Endothelial cell of umbilical vein (primary cell): ENCODE data around the gene MAGOHB. TPM values are rescaled to one million over a fixed set of nuclear protein-coding genes. Genes with fewer than 3 reads are reported as not detected.
A peak's percentile ranks its signal among the peaks of the same experiment; 100 is the strongest.

Experiments used
- Bru-seq: library from RNA; stranded (reverse); fragments of 400-500 nt; gene quantifications from one replicate; lab custom pipeline; 2021; lab: Mats Ljungman, UMichigan
- BruChase-seq, 2 experiments: library from RNA; stranded (reverse); fragments of 400-500 nt; gene quantifications; one replicate each; lab custom pipeline; 2021; lab: Mats Ljungman, UMichigan
- BruUV-seq: library from RNA; stranded (reverse); fragments of 400-500 nt; replicated peaks from 2 replicates; lab custom pipeline; 2021; lab: Mats Ljungman, UMichigan
- CTCF ChIA-PET: fragments of 300-600, 350-600 bp; sonication (Branson Sonifier 250); formaldehyde crosslinking; loops from one replicate; lab custom pipeline; 2021; ENCODE audit warnings: antibody characterized with exemption, inconsistent platforms; lab: Charles Lee
- POLR2A ChIA-PET: fragments of 300-600, 350-600 bp; sonication (Branson Sonifier 250); formaldehyde crosslinking; loops from one replicate; lab custom pipeline; 2021; ENCODE audit warnings: antibody characterized with exemption, inconsistent platforms; lab: Charles Lee
- DNase-seq: peaks from one replicate; pipeline ENCODE4 v3.0.0-alpha.2; 2011; ENCODE audit warnings: low read depth, low spot score
- FAIRE-seq: peaks from 2 replicates; lab custom pipeline; 2011; peaks lifted over from hg19 to GRCh38; lab: Jason Lieb, UNC
- H2AFZ ChIP-seq: 2 replicates; pipeline ENCODE4 v1.6.0; 2012; ENCODE audit warnings: low read depth, low read length, control low read depth, inconsistent platforms
- H3K27ac ChIP-seq: 2 replicates; pipeline ENCODE4 v1.5.1; 2011; ENCODE audit warnings: low read depth, mild to moderate bottlenecking, control low read depth, low read length, moderate library complexity; ENCODE audit not compliant: insufficient read depth
- H3K27me3 ChIP-seq, 2 experiments: 2 replicates each; pipeline versions ENCODE4 v1.6.0 to v1.6.1; 2011; ENCODE audit warnings: low read length in 2 of 2, mixed read lengths in 1 of 2; ENCODE audit not compliant: control insufficient read depth in 2 of 2, insufficient read depth in 2 of 2
- H3K36me3 ChIP-seq, 2 experiments: 2 replicates in 1 of 2; 3 replicates in 1 of 2; pipeline ENCODE4 v1.5.1; 2011; ENCODE audit warnings: low read length in 2 of 2, mild to moderate bottlenecking in 1 of 2, moderate library complexity in 1 of 2; ENCODE audit not compliant: control insufficient read depth in 2 of 2, insufficient read depth in 2 of 2; ENCODE audit errors: extremely low read depth in 1 of 2
- H3K4me1 ChIP-seq: 3 replicates; pipeline ENCODE4 v1.5.1; 2011; ENCODE audit warnings: mild to moderate bottlenecking, low read length; ENCODE audit not compliant: control insufficient read depth, insufficient read depth; ENCODE audit errors: extremely low read depth
- H3K4me2 ChIP-seq: 2 replicates; pipeline ENCODE4 v1.6.1; 2011; ENCODE audit warnings: low read length, control low read depth, mixed read lengths; ENCODE audit not compliant: insufficient read depth
- H3K4me3 ChIP-seq, 3 experiments: fragments of 200-600 bp in 1 of 3; sonication (generic), shearing (Covaris generic) in 1 of 3; replicated peaks in 1 of 3; 2 replicates each; pipeline ENCODE4 v1.5.1; 2011 to 2016; ENCODE audit warnings: control low read depth in 3 of 3, low read length in 3 of 3, mild to moderate bottlenecking in 2 of 3, inconsistent platforms in 1 of 3, low read depth in 1 of 3, moderate library complexity in 1 of 3; ENCODE audit not compliant: insufficient read depth in 1 of 3
- H3K79me2 ChIP-seq: 2 replicates; pipeline ENCODE4 v1.6.0; 2012; ENCODE audit warnings: low read length, inconsistent platforms; ENCODE audit not compliant: control insufficient read depth, insufficient read depth
- H3K9ac ChIP-seq: replicated peaks from 2 replicates; pipeline ENCODE3; 2011; ENCODE audit warnings: low read length, control low read depth; ENCODE audit not compliant: insufficient read depth; ENCODE audit errors: extremely low read depth
- H3K9me1 ChIP-seq: replicated peaks from 3 replicates; pipeline ENCODE4 v1.6.0; 2011; ENCODE audit warnings: mild to moderate bottlenecking, low read length; ENCODE audit not compliant: control insufficient read depth, insufficient read depth; ENCODE audit errors: extremely low read depth
- H3K9me3 ChIP-seq: replicated peaks from 2 replicates; pipeline ENCODE4 v1.5.1; 2012; ENCODE audit warnings: low read length, inconsistent platforms; ENCODE audit not compliant: control insufficient read depth, insufficient read depth
- H4K20me1 ChIP-seq: replicated peaks from 2 replicates; pipeline ENCODE3; 2011; ENCODE audit warnings: mild to moderate bottlenecking, low read length; ENCODE audit not compliant: control insufficient read depth, insufficient read depth; ENCODE audit errors: extremely low read depth
- CTCF ChIP-seq, 2 donors: IDR thresholded peaks; 1 replicate in 1 of 2; 2 replicates in 1 of 2; pipeline ENCODE4 v1.5.1; 2011; ENCODE audit warnings: low read length in 2 of 2, mild to moderate bottlenecking in 2 of 2, moderate library complexity in 2 of 2, control low read depth in 1 of 2, inconsistent platforms in 1 of 2, low read depth in 1 of 2; ENCODE audit not compliant: insufficient read depth in 1 of 2; ENCODE audit errors: extremely low read depth in 1 of 2
- GATA2 ChIP-seq: IDR thresholded peaks from 2 replicates; pipeline ENCODE4 v1.7.0; 2011; ENCODE audit warnings: low read depth, mild to moderate bottlenecking, moderate library complexity, mixed read lengths, low read length; ENCODE audit not compliant: insufficient read length, insufficient read depth
- JUN ChIP-seq: IDR thresholded peaks from 2 replicates; pipeline ENCODE4 v1.6.1; 2011; ENCODE audit warnings: borderline replicate concordance, low read depth; ENCODE audit not compliant: insufficient read length, insufficient read depth
- MAX ChIP-seq: IDR thresholded peaks from 2 replicates; pipeline ENCODE4 v1.6.1; 2011; ENCODE audit not compliant: insufficient read depth, insufficient read length
- MYC ChIP-seq: IDR thresholded peaks from one replicate; pipeline ENCODE4 v1.6.1; 2011; ENCODE audit warnings: mild to moderate bottlenecking, low read depth, low read length
- POLR2A ChIP-seq: IDR thresholded peaks from 2 replicates; pipeline ENCODE4 v1.6.1; 2012; ENCODE audit warnings: low read depth, mild to moderate bottlenecking, control low read depth, low read length
- POLR2AphosphoS5 ChIP-seq: IDR thresholded peaks from 2 replicates; pipeline ENCODE4 v1.6.1; 2012; ENCODE audit warnings: low read depth, mild to moderate bottlenecking, control low read depth, low read length, moderate library complexity; ENCODE audit not compliant: insufficient read depth
- dilution Hi-C: fragments of 300-500 bp; cut with MboI; formaldehyde crosslinking; loops from one replicate; pipeline ENCODE4 v1.15.0; 2019; ENCODE audit warnings: low sequenced_read_pairs; ENCODE audit not compliant: extremely low pct_ligation_motif_present
- intact Hi-C: fragments of 100-400 bp; cut with micrococcal nuclease; formaldehyde crosslinking; loops from one replicate; pipeline ENCODE4 v1.10.0; 2022
- long read RNA-seq: library from polyadenylated mRNA; stranded (forward); transcript quantifications from one replicate; pipeline ENCODE4 v2.0.0, GENCODE V29; 2021
- polyA minus RNA-seq, 3 experiments: library from RNA; depleted of rRNA, polyadenylated mRNA; stranded (reverse); fragments of >200 nt; gene quantifications; 1 replicate in 1 of 3; 2 replicates in 2 of 3; pipeline ENCODE4 v1.2.3, GENCODE V29; 2011
- polyA plus RNA-seq, 4 experiments: library from polyadenylated mRNA; depleted of rRNA in 3 of 4; stranded (reverse) in 3 of 4; unstranded in 1 of 4; fragments of >200 nt; gene quantifications; 2 replicates each; pipeline versions ENCODE4 v1.2.1 to v1.2.3, GENCODE V29; 2011 to 2012; ENCODE audit warnings: missing spikeins in 1 of 4
- total RNA-seq: library from RNA; stranded (reverse); gene quantifications from 2 replicates; pipeline ENCODE4 v1.2.3, GENCODE V29; 2021

Gene MAGOHB
- total RNA-seq, result 45.4 and 48.3 TPM in 2 replicates
- 6.2 and 8.9 TPM in 2 replicates for polyA plus RNA-seq
- polyA plus RNA-seq (2011; cell fraction: cytosol; rRNA removed), result 15.5 and 20.1 TPM in 2 replicates
- 12.0 and 22.9 TPM in 2 replicates for polyA plus RNA-seq (2011; cell fraction: nucleus; rRNA removed)
- 26.8 and 45.8 TPM in 2 replicates for polyA plus RNA-seq (2012)
- 7.6 and 7.8 TPM in 2 replicates for polyA minus RNA-seq
- 14.5 TPM for polyA minus RNA-seq (2011; cell fraction: cytosol; rRNA and poly(A)+ RNA removed)
- polyA minus RNA-seq (2011; cell fraction: nucleus; rRNA and poly(A)+ RNA removed), result 20.4 and 38.1 TPM in 2 replicates
- percentile 95 among the genes with signal in this experiment for Bru-seq, nascent RNA
- percentile 85 among the genes with signal in this experiment for BruChase-seq, experiment 1, labeled RNA remaining after a 6-hour chase
- BruChase-seq, experiment 2, labeled RNA remaining after a 2-hour chase, result percentile 88 among the genes with signal in this experiment
- long read RNA-seq, transcript MAGOHB-201 (5 exons, 2,623 nt), result major isoform, 142 of 206 reads
- long read RNA-seq, partial matches to known transcripts, result 1 of 206 reads
- long read RNA-seq, other reads (novel, unspliced or antisense), result 60 of 206 reads

DNA sequence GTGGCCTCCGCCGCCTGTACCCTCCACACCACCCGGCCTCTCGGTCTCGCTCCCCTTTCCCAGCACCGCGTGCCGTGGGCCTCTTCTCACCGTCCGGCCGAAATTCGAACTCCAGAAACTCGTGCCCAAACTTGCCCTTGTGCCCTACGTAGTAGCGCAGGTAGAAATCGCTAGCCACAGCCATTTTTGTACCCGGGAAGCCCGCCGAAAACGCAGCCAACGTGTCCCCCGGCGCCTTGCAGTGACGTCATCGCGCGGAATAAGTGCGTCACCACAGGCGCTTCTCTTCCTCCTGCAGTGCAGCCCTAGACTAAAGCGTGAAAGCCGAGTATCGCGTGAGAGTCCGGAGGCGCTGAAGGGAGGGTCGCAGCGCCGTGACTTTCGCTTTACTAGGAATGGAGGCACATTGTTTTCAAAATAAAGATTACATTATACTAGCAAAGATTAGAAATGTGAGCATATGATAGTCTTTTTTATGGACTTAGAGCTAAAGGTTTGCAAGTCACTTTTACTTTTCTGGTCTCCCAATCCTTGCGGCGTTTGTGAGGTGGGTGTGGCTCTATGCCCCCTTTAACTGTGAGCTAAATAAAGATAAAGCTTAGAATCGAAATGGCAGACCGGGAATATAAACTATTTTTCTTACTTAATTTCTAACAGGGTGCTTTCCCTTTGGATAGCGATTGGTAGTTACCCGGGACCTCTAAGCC is at the start of gene MAGOHB:
Gene MAGOHB, minus strand, starts transcription at position 261 of the 707 bp plus-strand sequence. Its CDS starts 77 bp downstream, at position 184.
- Histone ChIP-seq H3K9me1 (no peaks in the 10 kb centered on the region), H3K79me2 (peaks cover 24% of the 10 kb centered on the region), H2AFZ (peak within 1 kb of the TSS; percentile 38), H3K36me3 (peaks cover 4 to 8% of the 10 kb centered on the region in 2 experiments), H3K4me2 (peak within 1 kb of the TSS; percentile 82), H3K4me3 (peak within 1 kb of the TSS; percentile 58 to 96 (median 93)), H4K20me1 (no peaks in the 10 kb centered on the region), H3K9ac (peak within 1 kb of the TSS; percentile 98), H3K9me3 (no peaks in the 10 kb centered on the region), H3K4me1 (peaks cover 18% of the 10 kb centered on the region), H3K27me3 (no peaks in the 10 kb centered on the region), H3K27ac (peak within 1 kb of the TSS; percentile 90)
- FAIRE-seq, result peak; percentile 86
- BruUV-seq, result TSS peak; percentile 98
- TF ChIP-seq MAX (peak; percentile 87), MYC (peak; percentile 89), GATA2 (no peak), JUN (peak; percentile 92), POLR2A (peak; percentile 70), POLR2AphosphoS5 (peak; percentile 86), CTCF (IDR thresholded peaks at IDR 0.05; ENCODE audit: extremely low read depth in 1 of 2, insufficient read depth in 1 of 2, low read depth in 1 of 2, low read length in 2 of 2) (no peak)
- dilution Hi-C loops, result no loop called here
- CTCF ChIA-PET, result interaction anchor here (0.7 to 2.2 kb wide), 7 partner anchors 17 to 137 kb away, joined by 3 to 9 read pairs (median 3); no protein-coding TSS in a partner anchor
- intact Hi-C loops, result loop anchor here (1.0 to 5.0 kb wide), 7 partner anchors 28 to 401 kb away; partner anchors contain the start of genes GABARAPL1, STYK1 and YBX3
- POLR2A ChIA-PET, result interaction anchor here (1.1 kb wide), 2 partner anchors 27 to 55 kb away, joined by 3 to 4 read pairs; no protein-coding TSS in a partner anchor
- DNase-seq, result peak; percentile 95
